Measurements from ENCODE around the gene RABL2B. TPM values are rescaled to one million over a fixed set of nuclear protein-coding genes. Genes with fewer than 3 reads are reported as not detected.

RABL2B gene
- total RNA-seq, 1 donor from 2014 or later, result 6.9 TPM

- DNase-seq (ENCODE audit: low read depth, low spot score), result no peak
Observed at GRCh38 chr22:50738649-50739227, 44.7 kb downstream of the RABL2B start.

GRCh38 chr22:50737728-50738648 lies 45.4 kb downstream of the RABL2B start, which contains the start of gene ACR:
ACR (plus strand) TSS chr22:50738204; CDS start chr22:50738236, 32 bp downstream.
- no peak for DNase-seq (ENCODE audit: low read depth, low spot score)

DNA sequence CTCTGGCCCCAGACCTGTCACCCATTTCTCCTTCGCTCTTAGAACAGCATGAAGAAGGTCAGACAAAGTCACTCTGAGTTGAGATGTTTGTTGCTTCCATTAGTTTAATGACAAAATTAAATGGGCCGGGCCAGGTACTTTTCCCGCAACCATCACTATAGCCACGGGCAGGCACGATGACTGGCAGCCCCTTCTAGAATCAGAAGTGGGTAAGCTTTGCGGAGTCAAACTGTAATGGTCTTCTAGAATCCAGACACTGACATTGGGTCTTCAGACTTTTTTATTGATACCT lies 47.8 kb downstream of the RABL2B start:
- no peak for DNase-seq (ENCODE audit: low read depth, low spot score)

DNA sequence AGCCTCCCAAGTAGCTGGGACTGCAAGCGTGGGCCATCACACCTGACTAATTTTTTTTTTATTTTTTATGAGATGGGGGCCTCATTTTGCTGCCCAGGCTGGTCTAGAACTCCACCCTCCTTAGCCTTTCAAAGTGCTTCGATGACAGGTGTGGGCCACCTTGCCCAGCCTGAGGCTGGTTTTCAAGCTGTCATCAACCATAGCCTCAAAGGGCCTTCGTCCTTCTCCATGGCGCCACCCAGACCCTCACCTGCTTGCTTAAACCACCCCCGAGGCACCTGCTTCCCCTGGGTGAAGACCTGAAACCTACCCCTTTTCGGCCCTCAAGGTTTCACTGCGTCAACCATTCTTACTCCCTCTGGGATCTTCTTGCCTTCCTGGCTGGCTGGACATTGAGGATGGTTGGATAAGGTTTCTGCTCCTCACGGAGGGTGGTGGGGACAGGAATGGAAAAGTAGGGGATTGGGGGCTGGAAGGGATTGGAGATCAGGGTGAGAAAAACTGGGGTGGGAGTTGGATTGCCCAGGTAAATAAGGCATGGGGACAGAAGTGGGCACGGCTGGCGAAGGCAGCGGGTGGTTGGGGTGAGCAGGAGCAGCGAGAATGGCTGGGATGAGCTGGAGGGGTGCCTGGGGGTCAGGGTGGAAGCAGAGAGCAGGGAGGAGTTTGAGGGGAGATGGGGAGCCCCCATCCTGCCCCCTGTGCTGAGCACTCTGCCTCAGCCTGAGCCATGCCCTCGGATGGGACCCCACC lies 48.3 kb downstream of the RABL2B start:
- DNase-seq (ENCODE audit: low read depth, low spot score), result no peak

- no peak for DNase-seq (ENCODE audit: low read depth, low spot score)
Observed at GRCh38 chr22:50734343-50734771, 49.1 kb downstream of the RABL2B start.

GRCh38 chr22:50733521-50734342 lies 49.7 kb downstream of the RABL2B start:
- no peak for DNase-seq (ENCODE audit: low read depth, low spot score)

DNA sequence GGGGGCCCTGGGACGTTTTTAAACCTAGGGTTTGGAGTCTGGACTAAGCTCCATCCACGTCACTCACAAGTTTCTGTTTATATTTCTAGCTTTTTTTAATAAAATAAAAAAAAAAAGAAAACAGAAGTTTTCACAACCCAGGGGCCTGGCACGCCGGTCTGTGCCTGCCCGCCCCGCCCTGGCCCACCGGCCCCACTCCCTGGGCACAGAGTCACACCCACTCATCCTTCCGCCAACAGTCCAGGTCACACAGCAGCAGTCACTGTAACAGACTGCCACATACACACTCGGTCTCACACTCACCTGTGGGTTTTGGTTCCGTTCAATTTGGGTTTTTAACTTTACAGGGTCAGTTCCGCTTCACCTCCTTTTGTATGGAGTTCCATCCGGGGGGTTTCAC lies 50.8 kb downstream of the RABL2B start:
- no peak for DNase-seq (ENCODE audit: low read depth, low spot score)

DNA sequence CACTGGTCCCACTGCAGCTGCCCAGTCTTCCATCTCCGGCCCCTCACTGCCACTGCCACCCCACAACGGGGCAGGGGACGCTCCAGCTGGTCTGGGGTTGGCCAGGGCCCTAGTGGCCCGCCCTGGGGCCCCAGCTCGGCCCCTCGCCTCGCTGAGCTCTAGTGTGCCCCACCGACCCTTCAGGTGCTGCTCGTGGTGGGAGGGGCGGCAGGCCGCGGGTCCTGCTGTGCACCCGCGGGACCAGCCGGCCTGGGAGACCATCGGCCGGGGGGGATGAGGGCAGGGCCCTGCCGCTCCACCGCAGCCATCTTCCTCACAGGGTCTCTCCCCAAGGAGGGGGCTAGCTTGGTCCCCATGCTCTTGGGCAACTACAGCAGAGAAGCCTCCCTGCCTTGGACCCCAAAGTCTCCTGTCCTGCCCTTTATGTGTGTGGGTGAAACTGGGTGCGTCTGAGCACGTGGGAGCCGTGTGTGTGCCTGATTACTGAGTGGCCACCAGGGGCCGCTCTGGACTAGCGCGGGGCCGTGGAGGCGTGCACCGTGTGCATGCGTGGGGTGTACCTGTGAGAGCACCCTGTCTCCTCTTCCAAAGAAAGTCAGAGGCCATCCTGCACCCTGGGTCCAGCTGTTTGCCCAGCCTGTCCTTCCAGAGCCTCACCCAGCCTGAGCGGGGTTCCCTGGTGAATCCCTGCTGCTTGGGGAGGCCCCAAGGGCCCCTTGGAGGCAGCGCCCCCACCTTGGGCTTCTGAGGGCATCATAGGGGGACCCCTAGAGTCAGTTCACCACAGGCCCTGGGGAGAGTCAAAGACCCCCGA lies 51.4 kb downstream of the RABL2B start:
- no peak for DNase-seq (ENCODE audit: low read depth, low spot score)

GRCh38 chr22:50730941-50731661 lies 52.3 kb downstream of the RABL2B start:
- DNase-seq (ENCODE audit: low read depth, low spot score), result no peak

DNA sequence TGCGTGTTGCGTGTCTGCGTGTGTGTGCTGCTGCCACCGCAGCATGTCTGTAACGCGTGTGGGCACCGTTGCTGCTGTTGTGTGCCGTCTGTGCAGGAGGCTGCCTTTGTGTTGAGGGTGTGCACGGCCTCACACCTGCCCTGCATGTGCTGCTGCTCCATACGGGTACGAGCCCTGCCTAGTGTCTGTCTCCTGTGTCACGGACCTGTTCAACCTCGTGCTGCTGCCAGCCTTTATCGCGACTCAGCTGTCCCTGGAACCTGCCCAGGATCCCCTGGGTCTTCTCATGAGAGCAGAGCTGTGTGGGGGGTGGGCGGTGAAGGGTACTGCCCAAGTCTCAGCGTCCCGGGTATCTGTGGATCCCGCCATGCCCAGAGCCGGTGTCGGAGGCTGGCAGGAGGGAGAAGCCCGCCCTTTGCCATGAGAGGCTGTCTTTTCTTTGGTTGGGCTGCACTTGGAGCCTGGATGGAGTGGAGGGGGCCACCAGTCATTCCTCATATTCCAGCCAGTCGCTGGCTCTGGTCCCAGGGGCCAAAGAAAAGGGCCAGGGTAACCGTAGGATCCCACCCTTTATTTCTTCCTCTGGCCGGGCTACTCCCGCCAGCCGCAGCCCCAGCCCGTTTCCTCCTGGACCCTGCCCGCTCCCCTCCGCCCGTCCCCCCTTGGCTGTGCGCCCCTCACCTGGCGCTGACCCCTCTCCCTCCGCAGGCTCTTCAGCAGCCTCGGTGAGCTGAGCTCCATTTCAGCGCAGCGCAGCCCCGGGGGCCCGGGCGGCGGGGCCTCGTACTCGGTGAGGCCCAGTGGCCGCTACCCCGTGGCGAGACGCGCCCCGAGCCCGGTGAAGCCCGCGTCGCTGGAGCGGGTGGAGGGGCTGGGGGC lies 53.2 kb downstream of the RABL2B start:
- no peak for DNase-seq (ENCODE audit: low read depth, low spot score)

DNA sequence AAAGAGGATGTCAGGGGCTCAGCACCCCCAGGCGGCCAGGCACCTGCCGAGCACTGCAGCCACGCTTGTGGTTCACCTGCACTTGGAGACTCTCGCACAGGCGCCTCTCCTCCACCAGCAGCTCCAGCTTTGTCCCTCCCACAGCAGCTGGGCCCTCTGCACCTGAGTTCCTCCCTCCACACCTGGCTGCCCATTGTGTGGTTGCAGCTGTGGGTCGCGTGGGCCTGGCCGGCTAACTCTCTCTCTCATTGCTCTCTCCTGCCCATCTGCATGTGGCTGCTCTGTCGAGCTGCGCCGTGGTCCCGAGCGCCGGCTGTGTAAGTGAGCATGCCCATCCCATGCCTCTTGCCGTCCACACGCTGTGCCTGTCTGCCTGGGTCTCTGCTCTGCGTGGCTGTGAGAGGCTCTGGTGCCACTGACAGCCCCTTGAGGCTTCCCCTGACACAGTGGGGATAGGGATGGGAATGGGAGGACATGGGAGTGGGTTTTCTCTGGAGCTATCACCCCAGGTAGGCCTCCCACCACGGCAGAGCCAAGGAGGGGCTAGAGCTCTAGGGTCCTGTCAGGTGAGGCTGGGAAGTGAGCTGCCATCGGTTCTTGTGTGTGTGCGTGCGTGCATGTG lies 53.9 kb downstream of the RABL2B start:
- no peak for DNase-seq (ENCODE audit: low read depth, low spot score)

DNA sequence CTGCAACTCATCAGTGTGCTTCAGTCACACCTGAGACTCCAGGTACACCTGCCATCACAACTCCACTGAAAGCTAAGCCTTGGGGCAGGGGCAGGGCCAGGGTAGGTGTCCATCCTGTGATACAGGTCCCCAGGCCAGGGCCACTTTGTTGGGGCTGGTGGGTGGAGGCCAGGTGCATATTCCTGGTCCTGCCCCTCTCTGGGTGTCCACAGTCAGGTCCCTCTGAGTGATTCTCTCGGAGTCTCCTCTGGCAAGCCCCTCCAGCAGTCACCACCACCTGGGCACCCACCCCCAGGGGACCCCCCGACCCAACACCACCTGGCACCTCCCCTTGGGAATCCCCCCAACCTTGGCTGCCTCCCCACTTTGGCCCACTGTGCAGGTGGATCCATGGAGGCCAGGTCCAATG lies 54.9 kb downstream of the RABL2B start:
- DNase-seq (ENCODE audit: low read depth, low spot score), result no peak

GRCh38 chr22:50727678-50728522 lies 55.5 kb downstream of the RABL2B start:
- no peak for DNase-seq (ENCODE audit: low read depth, low spot score)

- DNase-seq (ENCODE audit: low read depth, low spot score), result no peak
Observed at GRCh38 chr22:50726643-50727340, 56.6 kb downstream of the RABL2B start.

GRCh38 chr22:50725597-50725996 lies 57.8 kb downstream of the RABL2B start:
- DNase-seq (ENCODE audit: low read depth, low spot score), result no peak

GRCh38 chr22:50724616-50725015 lies 58.8 kb downstream of the RABL2B start:
- DNase-seq (ENCODE audit: low read depth, low spot score), result no peak

DNA sequence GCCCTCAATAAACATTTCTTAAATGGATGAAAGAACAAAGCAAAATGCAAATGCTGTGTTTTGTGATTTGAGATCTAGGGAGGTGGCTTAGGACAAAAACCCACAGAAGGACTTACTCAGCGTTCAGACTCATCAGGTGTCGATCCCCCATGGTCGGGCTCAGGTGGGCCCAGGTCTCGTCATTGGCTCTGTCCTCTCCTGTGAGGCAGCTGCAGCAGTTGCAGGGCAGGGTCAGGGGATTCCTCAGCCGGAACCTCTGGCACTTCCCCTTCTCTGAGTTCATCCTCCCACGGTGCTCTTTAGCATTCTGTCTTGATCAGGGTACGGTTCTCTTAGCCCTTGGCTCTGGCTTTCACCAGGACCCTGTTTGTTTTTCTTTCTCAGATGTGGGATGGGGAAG lies 59.4 kb downstream of the RABL2B start:
- no peak for DNase-seq (ENCODE audit: low read depth, low spot score)
